ENCODE results near the gene PLEKHA6. TPM values are rescaled to one million over a fixed set of nuclear protein-coding genes. Genes with fewer than 3 reads are reported as not detected.

Gene PLEKHA6
- total and polyA plus RNA-seq, 2 of the 4 experiments (the other 2 are of a cell fraction) = 8.2 to 19.9 TPM

- peaks cover 29% of the 10 kb centered on the region for H3K36me3 ChIP-seq (ENCODE audit: control insufficient read depth, insufficient read depth, low read length)
- no peak overlapping the region for H2AK5ac ChIP-seq (ENCODE audit: low read depth, low read length)
- dilution Hi-C loops (cut with HindIII; ENCODE audit: low sequenced_read_pairs, unreplicated experiment) = no loop called here
- H3K9me3 ChIP-seq (ENCODE audit: control insufficient read depth, insufficient read depth, low read length) = no peaks in the 10 kb centered on the region
- no peak overlapping the region for H4K5ac ChIP-seq (ENCODE audit: low read depth, low read length)
- no peak overlapping the region for H2BK120ac ChIP-seq (ENCODE audit: low read depth, low read length)
- no peak overlapping the region for H4K91ac ChIP-seq (ENCODE audit: insufficient read depth, low read depth, low read length)
- WGBS, 2 experiments (ENCODE audit: extremely low coverage in 2 of 2, insufficient read length in 1 of 2) = no CpG with 5 or more reads among the region's 12 CpGs
- H3K79me1 ChIP-seq (ENCODE audit: low read depth in 1 of 2, low read length in 2 of 2) = no peaks in the 10 kb centered on the region
- H2AFZ ChIP-seq (replicated peaks; ENCODE audit: low read length, poor library complexity) = peak overlapping the region; percentile 18
- CTCF ChIA-PET = no interaction called here
- H3K4ac ChIP-seq (ENCODE audit: low read depth, low read length) = no peak overlapping the region
- intact Hi-C loops (cut with micrococcal nuclease) = no loop called here
- no peak overlapping the region for H2AK9ac ChIP-seq (replicated peaks; ENCODE audit: low read depth, low read length, poor library complexity)
- DNase-seq (no peak), ATAC-seq (ENCODE audit: low read depth) (no peak)
- H3K4me2 ChIP-seq (ENCODE audit: low read depth, low read length) = no peak overlapping the region
- H3K9ac ChIP-seq (ENCODE audit: low read depth, low read length) = no peak overlapping the region
- H3K27me3 ChIP-seq (ENCODE audit: control insufficient read depth, insufficient read depth, low read length) = no peaks in the 10 kb centered on the region
- no peak overlapping the region for H3K56ac ChIP-seq (ENCODE audit: extremely low read depth, insufficient read depth, low read length)
- H2BK15ac ChIP-seq (ENCODE audit: low read depth, low read length) = no peak overlapping the region
- in situ Hi-C loops (cut with MboI; ENCODE audit: low sequenced_read_pairs) = no loop called here
- POLR2A ChIA-PET (ENCODE audit: unreplicated experiment) = no interaction called here
- H2BK20ac ChIP-seq (ENCODE audit: low read depth, low read length) = no peak overlapping the region
- H3K23ac ChIP-seq (ENCODE audit: low read depth, low read length) = no peak overlapping the region
- no peak overlapping the region for H2BK5ac ChIP-seq (ENCODE audit: low read depth, low read length, poor library complexity, severe bottlenecking)
- H4K8ac ChIP-seq (ENCODE audit: low read depth in 2 of 2, low read length in 2 of 2) = no peak overlapping the region
- no TSS peak for BruUV-seq (replicated peaks)
- H3K14ac ChIP-seq (replicated peaks; ENCODE audit: low read depth, low read length) = no peak overlapping the region
- peaks cover 8% of the 10 kb centered on the region; the same call in 1 of the 2 replicates for H3K9me1 ChIP-seq (ENCODE audit: insufficient read depth, low read length)
- no peak overlapping the region for H3K18ac ChIP-seq (ENCODE audit: low read depth, low read length)
- H3K27ac ChIP-seq (ENCODE audit: insufficient read depth, low read length) = no peak overlapping the region
- no peak overlapping the region for H3K4me3 ChIP-seq (ENCODE audit: insufficient read depth, low read depth, low read length)
- TF ChIP-seq CHD1 (IDR thresholded peaks at IDR 0.05; ENCODE audit: low read depth, low read length) (no peak), FOS (IDR thresholded peaks at IDR 0.05; ENCODE audit: low read depth, low read length) (no peak), RAD21 (IDR thresholded peaks at IDR 0.05; ENCODE audit: low read length) (no peak), SMC3 (IDR thresholded peaks at IDR 0.05; ENCODE audit: low read depth, low read length) (no peak), RFX5 (IDR thresholded peaks at IDR 0.05; ENCODE audit: low read depth, low read length) (no peak), RCOR1 (IDR thresholded peaks at IDR 0.05; ENCODE audit: insufficient replicate concordance, low read length) (no peak), USF2 (IDR thresholded peaks at IDR 0.05; ENCODE audit: low read depth, low read length) (no peak), NFE2L2 (IDR thresholded peaks at IDR 0.05; ENCODE audit: low read depth, low read length) (no peak), BHLHE40 (IDR thresholded peaks at IDR 0.05; ENCODE audit: low read depth, low read length) (no peak), MXI1 (IDR thresholded peaks at IDR 0.05; ENCODE audit: borderline replicate concordance, low read depth, low read length) (no peak), MAZ (IDR thresholded peaks at IDR 0.05; ENCODE audit: borderline replicate concordance, low read depth, low read length) (no peak), POLR2A (IDR thresholded peaks at IDR 0.05; ENCODE audit: low read depth, low read length) (no peak), CEBPB (IDR thresholded peaks at IDR 0.05; ENCODE audit: low read depth, low read length) (no peak), MAFK (IDR thresholded peaks at IDR 0.05; ENCODE audit: low read depth, low read length) (no peak)
- TF ChIP-seq, protein P1, sequence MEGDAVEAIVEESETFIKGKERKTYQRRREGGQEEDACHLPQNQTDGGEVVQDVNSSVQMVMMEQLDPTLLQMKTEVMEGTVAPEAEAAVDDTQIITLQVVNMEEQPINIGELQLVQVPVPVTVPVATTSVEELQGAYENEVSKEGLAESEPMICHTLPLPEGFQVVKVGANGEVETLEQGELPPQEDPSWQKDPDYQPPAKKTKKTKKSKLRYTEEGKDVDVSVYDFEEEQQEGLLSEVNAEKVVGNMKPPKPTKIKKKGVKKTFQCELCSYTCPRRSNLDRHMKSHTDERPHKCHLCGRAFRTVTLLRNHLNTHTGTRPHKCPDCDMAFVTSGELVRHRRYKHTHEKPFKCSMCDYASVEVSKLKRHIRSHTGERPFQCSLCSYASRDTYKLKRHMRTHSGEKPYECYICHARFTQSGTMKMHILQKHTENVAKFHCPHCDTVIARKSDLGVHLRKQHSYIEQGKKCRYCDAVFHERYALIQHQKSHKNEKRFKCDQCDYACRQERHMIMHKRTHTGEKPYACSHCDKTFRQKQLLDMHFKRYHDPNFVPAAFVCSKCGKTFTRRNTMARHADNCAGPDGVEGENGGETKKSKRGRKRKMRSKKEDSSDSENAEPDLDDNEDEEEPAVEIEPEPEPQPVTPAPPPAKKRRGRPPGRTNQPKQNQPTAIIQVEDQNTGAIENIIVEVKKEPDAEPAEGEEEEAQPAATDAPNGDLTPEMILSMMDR (conservative IDR thresholded peaks at IDR 0.05; ENCODE audit: low read depth, low read length) = no peak
- TF ChIP-seq, protein P2, sequence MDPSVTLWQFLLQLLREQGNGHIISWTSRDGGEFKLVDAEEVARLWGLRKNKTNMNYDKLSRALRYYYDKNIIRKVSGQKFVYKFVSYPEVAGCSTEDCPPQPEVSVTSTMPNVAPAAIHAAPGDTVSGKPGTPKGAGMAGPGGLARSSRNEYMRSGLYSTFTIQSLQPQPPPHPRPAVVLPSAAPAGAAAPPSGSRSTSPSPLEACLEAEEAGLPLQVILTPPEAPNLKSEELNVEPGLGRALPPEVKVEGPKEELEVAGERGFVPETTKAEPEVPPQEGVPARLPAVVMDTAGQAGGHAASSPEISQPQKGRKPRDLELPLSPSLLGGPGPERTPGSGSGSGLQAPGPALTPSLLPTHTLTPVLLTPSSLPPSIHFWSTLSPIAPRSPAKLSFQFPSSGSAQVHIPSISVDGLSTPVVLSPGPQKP (IDR thresholded peaks at IDR 0.05; ENCODE audit: borderline replicate concordance, low read depth, low read length) = no peak
- H4K20me1 ChIP-seq (ENCODE audit: insufficient read depth, low read length) = no peaks in the 10 kb centered on the region
- peaks cover 18% of the 10 kb centered on the region for H3K4me1 ChIP-seq (ENCODE audit: control insufficient read depth, insufficient read depth, low read length)
Observed at GRCh38 chr1:204261266-204261665, 98.5 kb downstream of the PLEKHA6 start.

All from IMR-90 (cell line).